SK-N-SH (cell line): Measurements from ENCODE around the gene METTL26.

Experiments used
- CTCF ChIP-seq: fragments of 200-600 bp; sonication (generic); IDR thresholded peaks from 2 replicates; pipeline ENCODE4 v1.6.1; 2017; ENCODE audit warnings: antibody characterized with exemption, mild to moderate bottlenecking, moderate library complexity
- EP300 ChIP-seq, 2 experiments: IDR thresholded peaks; 2 replicates each; pipeline versions ENCODE4 v1.4.0 to v1.6.1; 2012; ENCODE audit warnings: borderline replicate concordance in 1 of 2, low read depth in 1 of 2, low read length in 1 of 2
- MAX ChIP-seq: IDR thresholded peaks from 2 replicates; pipeline ENCODE4 v1.4.0; 2012; ENCODE audit warnings: low read depth
- PBX3 ChIP-seq: IDR thresholded peaks from 2 replicates; pipeline ENCODE4; 2012
- POLR2AphosphoS5 ChIP-seq: IDR thresholded peaks from 2 replicates; pipeline ENCODE4 v1.6.1; 2012; ENCODE audit warnings: low read depth, low read length
- RAD21 ChIP-seq: IDR thresholded peaks from 2 replicates; pipeline ENCODE4 v1.6.1; 2012; ENCODE audit warnings: mild to moderate bottlenecking, low read length
- RFX5 ChIP-seq: IDR thresholded peaks from 2 replicates; pipeline ENCODE4 v1.6.1; 2012; ENCODE audit warnings: mild to moderate bottlenecking, improper control_type of control experiment, low read length
- SIN3A ChIP-seq: IDR thresholded peaks from 2 replicates; pipeline ENCODE4 v1.6.1; 2012; ENCODE audit warnings: low read depth, mild to moderate bottlenecking, low read length, moderate library complexity, borderline replicate concordance
- TAF1 ChIP-seq: IDR thresholded peaks from 2 replicates; pipeline ENCODE4 v1.6.1; 2012; ENCODE audit warnings: low read depth, mild to moderate bottlenecking, low read length, moderate library complexity, borderline replicate concordance

GRCh38 chr16:684961-685696, 49.0 kb upstream of the METTL26 start:
- TF ChIP-seq RAD21 (no peak), CTCF (no peak), PBX3 (no peak), TAF1 (no peak), MAX (no peak), SIN3A (no peak), RFX5 (no peak), EP300 (IDR thresholded peaks at IDR 0.05; ENCODE audit: borderline replicate concordance in 1 of 2, low read depth in 1 of 2, low read length in 1 of 2) (no peak), POLR2AphosphoS5 (no peak)
